ENCODE data around the gene HDC.

The HDC gene

DNA sequence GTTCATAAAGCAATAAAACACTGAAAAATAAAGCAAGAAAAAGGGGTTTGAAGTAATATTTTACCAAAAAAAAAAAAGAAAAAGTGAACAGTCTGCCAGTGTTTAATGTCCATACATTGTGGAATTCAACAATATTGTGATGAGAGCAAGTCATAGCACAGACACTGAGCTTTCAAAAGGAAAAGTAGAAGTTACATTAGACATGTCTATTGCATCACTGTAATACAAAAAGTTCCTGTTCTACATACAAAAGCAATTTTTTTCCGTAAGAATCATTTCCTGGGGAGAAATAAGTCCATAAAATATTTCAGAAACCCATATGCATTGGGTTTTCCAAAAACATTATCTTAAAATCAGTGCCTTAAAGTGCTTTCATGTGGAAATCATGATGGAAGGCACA is 11.8 kb upstream of the HDC start:
- DNase-seq (ENCODE audit: low read depth) = no peak
- TF ChIP-seq, protein P1, sequence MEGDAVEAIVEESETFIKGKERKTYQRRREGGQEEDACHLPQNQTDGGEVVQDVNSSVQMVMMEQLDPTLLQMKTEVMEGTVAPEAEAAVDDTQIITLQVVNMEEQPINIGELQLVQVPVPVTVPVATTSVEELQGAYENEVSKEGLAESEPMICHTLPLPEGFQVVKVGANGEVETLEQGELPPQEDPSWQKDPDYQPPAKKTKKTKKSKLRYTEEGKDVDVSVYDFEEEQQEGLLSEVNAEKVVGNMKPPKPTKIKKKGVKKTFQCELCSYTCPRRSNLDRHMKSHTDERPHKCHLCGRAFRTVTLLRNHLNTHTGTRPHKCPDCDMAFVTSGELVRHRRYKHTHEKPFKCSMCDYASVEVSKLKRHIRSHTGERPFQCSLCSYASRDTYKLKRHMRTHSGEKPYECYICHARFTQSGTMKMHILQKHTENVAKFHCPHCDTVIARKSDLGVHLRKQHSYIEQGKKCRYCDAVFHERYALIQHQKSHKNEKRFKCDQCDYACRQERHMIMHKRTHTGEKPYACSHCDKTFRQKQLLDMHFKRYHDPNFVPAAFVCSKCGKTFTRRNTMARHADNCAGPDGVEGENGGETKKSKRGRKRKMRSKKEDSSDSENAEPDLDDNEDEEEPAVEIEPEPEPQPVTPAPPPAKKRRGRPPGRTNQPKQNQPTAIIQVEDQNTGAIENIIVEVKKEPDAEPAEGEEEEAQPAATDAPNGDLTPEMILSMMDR (IDR thresholded peaks at IDR 0.05; ENCODE audit: low read depth, low read length) = no peak
- TF ChIP-seq POLR2A (IDR thresholded peaks at IDR 0.05; ENCODE audit: extremely low read depth, insufficient read length) (no peak), MYC (IDR thresholded peaks at IDR 0.05; ENCODE audit: low read depth, low read length) (no peak)
- TF ChIP-seq, protein P2, sequence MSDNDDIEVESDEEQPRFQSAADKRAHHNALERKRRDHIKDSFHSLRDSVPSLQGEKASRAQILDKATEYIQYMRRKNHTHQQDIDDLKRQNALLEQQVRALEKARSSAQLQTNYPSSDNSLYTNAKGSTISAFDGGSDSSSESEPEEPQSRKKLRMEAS (IDR thresholded peaks at IDR 0.05; ENCODE audit: low read depth, low read length) = no peak
- no peak overlapping the region for H3K4me3 ChIP-seq (ENCODE audit: low read depth, low read length)

DNA sequence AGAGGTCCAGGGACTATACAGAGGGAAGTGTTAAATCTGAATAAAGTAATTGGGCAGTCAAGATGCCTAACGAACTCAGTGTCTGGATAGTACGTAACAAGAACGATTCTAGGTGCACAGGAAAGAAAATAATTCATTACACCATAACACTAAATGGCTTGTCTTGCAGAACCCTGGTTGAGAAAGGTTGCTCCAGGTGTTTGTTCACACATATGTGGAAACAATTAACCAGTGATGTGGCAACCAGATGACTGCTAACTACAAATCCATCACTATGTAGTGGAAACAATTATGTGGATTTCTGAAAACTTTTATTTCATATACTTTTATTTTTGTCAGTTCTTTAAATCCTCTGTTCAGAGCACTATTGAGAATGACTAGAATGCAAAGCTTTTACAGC is 10.4 kb upstream of the HDC start:
- no peak for DNase-seq (ENCODE audit: low read depth)
- TF ChIP-seq, protein P1 (IDR thresholded peaks at IDR 0.05; ENCODE audit: low read depth, low read length) = no peak
- TF ChIP-seq POLR2A (IDR thresholded peaks at IDR 0.05; ENCODE audit: extremely low read depth, insufficient read length) (no peak), MYC (IDR thresholded peaks at IDR 0.05; ENCODE audit: low read depth, low read length) (no peak)
- TF ChIP-seq, protein P2 (IDR thresholded peaks at IDR 0.05; ENCODE audit: low read depth, low read length) = no peak
- H3K4me3 ChIP-seq (ENCODE audit: low read depth, low read length) = no peak overlapping the region

DNA sequence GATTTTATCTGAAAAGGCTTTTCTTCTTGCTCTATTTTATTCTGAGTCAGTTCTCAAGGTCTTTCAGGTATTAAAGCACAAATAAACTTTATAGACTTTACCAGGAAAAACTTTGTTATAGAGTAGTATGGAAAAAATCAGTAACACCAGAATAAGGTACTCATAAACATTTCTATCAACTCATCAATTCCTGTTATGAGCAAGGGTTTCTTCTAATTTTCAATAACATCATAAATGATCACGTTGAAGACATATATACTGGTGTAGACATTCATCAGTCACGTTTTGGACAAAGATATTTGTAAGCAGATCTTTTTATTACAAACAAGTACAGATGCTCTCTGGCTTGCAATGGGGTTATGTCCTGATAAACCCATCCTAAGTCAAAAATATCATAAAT is 9.6 kb upstream of the HDC start:
- TF ChIP-seq, protein P1 (IDR thresholded peaks at IDR 0.05; ENCODE audit: low read depth, low read length) = no peak
- TF ChIP-seq MYC (IDR thresholded peaks at IDR 0.05; ENCODE audit: low read depth, low read length) (no peak), POLR2A (IDR thresholded peaks at IDR 0.05; ENCODE audit: extremely low read depth, insufficient read length) (no peak)
- TF ChIP-seq, protein P2 (IDR thresholded peaks at IDR 0.05; ENCODE audit: low read depth, low read length) = no peak
- DNase-seq (ENCODE audit: low read depth) = no peak
- H3K4me3 ChIP-seq (ENCODE audit: low read depth, low read length) = no peak overlapping the region

DNA sequence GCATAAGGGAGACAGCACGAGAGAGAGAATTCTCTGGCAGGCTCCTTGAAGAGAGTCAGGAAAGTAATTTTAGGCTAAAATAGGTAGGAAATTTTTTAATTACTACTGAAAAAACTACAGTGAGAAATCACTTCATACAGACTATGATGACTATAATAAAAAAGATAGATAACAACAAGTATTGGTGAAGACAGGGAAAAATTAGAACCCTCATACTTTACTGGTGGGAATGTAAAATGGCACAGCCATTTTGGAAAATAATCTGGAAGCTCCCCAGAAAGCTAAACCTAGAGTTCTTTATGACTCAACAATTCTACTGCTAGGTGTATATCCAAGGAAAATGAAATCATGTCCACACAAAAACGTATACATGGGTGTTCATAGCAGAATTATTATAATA is 2.1 kb upstream of the HDC start:
- TF ChIP-seq POLR2A (IDR thresholded peaks at IDR 0.05; ENCODE audit: extremely low read depth, insufficient read length) = no peak
- TF ChIP-seq, protein P2 (IDR thresholded peaks at IDR 0.05; ENCODE audit: low read depth, low read length) = no peak
- TF ChIP-seq, protein P1 (IDR thresholded peaks at IDR 0.05; ENCODE audit: low read depth, low read length) = no peak
- no peak for TF ChIP-seq MYC (IDR thresholded peaks at IDR 0.05; ENCODE audit: low read depth, low read length)
- DNase-seq (ENCODE audit: low read depth) = no peak
- H3K4me3 ChIP-seq (ENCODE audit: low read depth, low read length) = no peak overlapping the region

DNA sequence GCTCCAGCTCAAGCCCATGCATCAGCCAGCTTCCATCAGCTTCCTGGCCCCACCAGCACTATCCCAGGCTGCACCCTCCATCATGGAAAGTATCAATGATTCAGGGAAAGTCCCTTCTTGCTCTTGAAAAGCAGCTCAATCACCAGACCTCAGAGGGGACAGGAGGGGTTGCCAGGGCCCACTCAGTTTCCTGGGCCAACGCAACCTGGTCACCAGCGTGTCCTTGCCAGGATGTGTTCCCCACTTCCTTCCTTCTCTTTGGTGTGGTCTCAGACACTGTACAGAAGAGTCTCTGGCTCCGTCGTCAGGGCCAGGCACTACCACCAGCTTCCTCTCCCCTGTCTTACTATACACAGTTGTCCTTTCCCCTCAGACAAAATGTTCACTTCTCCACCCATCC is 3.0 kb downstream of the HDC start:
- DNase-seq (ENCODE audit: low read depth) = peak; percentile 72
- TF ChIP-seq, protein P1 (IDR thresholded peaks at IDR 0.05; ENCODE audit: low read depth, low read length) = no peak
- TF ChIP-seq MYC (IDR thresholded peaks at IDR 0.05; ENCODE audit: low read depth, low read length) (0 out of 2 replicates have a peak, but pooled peaks have one; percentile 43), POLR2A (IDR thresholded peaks at IDR 0.05; ENCODE audit: extremely low read depth, insufficient read length) (peak; percentile 54)
- TF ChIP-seq, protein P2 (IDR thresholded peaks at IDR 0.05; ENCODE audit: low read depth, low read length) = peak; percentile 33; the same call in 1 of the 2 replicates
- no peak overlapping the region for H3K4me3 ChIP-seq (ENCODE audit: low read depth, low read length)
